ENCODE results near the gene TNFRSF18. TPM values are rescaled to one million over a fixed set of nuclear protein-coding genes. Genes with fewer than 3 reads are reported as not detected.
"Not testable (repeated sequence)": the region's sequence is repeated elsewhere in the genome, so short reads cannot be mapped to it uniquely, and the experiment has no call there.

TNFRSF18 gene
- total RNA-seq, 1 donor from 2014 or later = 1.1 TPM

DNA sequence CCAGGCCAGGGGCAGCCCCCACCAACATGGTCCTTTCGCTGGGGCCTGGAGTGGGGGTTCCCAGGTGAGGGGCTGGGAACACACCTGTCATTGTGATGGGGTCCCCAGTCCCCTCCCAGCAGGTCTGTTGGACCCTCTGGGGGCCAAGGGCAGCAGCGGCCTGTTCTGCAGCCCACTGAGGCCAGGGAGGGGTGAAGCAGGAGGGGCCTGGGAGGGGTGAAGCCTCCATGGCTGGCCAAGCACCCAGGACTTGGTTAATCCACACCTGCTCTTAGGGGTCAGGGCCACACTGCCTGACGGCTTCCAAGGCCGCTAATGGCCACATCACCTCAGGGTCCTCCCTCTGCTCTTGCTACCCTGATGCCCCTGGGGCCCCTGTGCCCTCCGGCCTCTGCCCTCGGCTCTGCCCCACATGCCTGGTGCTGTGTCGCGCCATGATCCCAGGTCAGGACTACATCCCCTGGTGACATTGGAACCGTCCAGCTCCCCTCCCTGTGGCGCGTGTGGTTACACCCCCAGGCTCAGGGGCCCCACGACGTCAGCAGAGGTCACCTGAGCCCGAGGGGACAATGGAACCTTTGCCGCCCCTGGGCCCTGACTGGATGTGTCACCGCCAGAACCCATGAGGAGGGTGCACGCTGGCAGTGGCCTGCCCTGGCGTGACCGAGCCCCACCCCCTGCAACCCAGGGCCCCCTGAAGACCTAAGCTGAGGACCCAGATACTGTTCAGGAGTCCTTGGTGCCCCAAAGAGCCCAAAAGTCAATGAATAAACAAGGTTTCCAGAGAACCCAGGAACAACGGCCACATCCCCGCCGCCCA lies 7.0 kb downstream of the TNFRSF18 start:
- no peak for DNase-seq (ENCODE audit: low spot score)

DNA sequence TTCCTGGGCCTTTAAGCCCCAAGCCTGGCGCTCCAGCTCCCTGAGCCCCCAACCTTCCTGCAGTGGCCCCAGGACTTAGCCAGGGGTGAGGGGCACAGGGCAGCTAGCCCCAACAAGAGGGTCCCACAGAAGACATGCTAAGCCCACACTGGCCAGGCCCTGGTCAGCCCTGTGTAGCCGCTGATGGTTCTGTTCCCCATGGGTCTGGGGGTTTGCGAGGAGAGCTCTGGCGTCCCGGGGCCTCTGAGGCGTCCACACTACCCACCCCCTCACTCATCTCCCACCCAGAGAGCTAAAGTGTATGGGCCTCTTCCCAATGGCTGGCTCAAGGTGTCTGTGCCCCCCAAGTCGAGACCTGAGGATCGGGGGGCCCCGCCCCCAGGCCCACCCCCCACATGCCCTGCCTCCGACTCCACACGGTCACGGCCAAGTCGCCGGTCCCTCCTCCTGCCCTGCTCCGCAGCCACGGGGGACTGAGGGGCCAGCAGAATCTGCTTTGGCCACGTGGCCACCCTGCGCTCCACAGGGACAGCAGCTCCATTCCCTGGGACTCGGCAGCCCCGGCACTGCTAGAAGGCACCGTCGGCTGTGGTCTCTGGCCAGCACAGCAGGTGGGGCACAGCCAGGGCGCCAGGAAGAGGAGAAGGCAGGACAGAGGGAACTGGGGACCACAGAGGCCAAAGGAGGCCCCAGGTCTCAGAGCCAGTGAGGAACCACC lies 7.8 kb downstream of the TNFRSF18 start:
- DNase-seq (ENCODE audit: low spot score) = no peak

DNA sequence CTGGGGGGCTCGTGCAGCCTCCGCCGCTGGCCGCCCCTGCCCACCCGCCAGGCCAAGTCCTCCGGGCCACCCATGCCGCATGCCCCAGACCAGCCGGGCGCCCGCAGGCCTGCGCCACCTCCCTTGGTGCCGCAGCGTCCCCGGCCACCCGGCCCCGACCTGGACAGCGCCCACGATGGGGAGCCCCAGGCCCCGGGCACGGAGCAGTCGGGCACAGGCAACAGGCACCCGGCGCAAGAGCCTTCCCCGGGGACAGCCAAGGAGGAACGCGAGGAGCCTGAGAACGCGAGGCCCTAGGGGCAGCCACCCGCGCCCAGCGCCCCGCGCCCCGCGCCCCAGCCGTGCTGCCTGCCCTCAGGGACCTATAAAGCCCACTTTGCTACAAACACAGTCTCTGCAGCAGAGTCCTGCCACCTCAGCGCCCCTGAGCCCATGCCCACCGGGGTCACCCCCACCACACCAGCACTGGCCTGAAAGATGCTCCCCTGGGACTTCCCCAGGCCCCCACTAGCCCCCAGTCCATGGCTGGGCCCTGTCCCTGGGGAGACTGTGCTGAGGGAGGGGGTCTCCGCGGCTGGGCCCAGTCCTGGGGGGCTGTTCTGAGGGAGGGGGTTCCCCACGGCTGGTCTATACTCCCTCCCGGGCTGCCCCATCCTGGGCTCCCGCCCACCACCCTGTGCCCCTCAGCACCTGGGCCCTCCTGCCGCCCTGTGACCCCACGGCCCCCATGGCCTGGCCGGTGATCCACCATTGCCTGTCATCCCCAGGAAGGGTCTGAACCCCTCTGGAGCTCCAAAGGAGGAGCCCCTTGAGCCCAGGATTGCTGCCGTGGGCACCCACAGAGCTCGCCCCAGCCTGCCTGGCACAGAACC lies 8.6 kb downstream of the TNFRSF18 start:
- DNase-seq (ENCODE audit: low spot score) = no peak

DNA sequence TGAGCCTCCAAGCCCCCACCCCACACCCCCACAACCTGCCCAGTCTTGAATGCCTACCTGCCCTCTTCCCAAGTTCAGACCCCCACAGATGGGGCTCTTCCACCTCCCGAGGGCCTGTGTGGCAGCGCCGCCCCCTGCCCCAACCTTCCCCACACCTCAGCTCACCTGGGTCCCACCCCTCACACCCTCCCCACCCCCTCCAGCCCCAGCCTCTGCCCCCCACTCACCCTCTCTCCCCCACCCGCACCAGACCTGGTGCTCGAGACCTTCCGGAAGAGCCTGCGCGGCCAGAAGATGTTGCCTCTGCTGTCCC lies 9.2 kb downstream of the TNFRSF18 start:
- no peak for DNase-seq (ENCODE audit: low spot score)

DNA sequence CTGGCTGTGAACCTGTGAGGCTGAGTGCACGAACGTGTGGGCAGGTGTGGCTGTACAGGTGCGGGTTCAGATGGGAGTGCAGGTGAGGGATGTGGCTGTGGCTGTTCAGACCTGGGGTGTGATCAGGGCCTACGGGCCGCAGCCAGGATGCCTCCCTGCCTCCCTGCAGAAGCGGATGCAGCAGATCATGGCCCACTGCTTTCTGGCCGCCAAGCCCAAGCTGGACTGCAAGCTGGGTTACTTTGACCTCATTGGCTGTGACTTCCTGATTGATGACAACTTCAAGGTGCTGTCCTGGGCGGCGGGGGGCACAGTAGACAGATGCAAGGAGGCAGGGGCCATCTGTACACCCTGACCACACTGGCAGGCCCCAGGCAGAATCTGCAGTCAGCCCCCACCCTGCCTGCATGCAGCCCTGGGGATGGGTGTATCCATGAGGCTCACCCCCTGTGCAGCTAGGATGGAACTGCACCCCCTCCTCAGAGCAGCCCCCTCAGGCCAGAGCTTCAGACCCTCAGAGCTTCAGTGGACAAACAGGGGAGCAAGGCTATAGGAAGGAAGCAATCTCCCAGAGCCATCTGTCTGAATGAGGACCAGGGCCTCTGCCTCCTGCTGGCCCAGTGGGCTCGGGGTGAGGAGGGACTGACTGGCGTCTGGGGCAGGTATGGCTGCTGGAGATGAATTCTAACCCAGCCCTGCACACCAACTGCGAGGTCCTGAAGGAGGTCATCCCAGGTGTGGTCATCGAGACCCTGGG lies 9.8 kb downstream of the TNFRSF18 start:
- no peak for DNase-seq (ENCODE audit: low spot score)

DNA sequence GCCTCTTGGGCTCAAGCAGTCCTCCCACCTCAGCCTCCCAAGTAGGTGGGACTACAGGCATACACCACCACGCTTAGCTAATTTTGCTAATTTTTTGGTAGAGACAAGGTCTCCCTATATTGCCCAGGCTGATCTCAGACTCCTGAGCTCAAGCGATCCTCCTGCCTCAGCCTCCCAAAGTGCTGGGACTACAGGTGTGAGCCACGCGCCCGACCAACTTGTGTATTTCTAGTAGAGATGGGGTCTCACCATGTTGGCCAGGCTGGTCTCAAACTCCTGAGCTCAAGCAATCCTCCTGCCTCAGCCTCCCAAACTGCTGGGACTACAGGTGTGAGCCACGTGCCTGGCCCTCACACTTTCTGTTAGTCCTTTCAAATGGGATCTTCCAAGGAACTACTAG lies 10.7 kb downstream of the TNFRSF18 start:
- not testable (repeated sequence) for DNase-seq (ENCODE audit: low spot score)

DNA sequence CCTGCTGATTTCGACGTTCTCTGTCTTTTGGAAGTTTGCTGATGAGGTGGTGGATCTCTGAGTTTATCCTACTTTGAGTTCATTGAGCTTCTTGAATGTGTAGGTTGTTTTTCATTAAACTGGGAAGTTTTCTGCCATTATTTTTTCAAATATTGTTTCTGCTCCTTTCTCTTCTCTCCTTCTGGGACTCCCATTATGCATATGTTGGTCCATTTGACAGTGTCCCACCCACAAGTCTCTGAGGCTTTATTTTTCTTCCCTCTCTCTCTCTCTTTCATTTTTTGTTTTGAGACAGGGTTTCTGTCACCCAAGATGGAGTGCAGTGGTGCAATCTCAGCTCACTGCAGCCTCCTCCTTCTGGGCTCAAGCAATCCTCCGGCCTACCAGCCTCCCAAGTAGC lies 11.7 kb downstream of the TNFRSF18 start:
- DNase-seq (ENCODE audit: low spot score) = no peak

DNA sequence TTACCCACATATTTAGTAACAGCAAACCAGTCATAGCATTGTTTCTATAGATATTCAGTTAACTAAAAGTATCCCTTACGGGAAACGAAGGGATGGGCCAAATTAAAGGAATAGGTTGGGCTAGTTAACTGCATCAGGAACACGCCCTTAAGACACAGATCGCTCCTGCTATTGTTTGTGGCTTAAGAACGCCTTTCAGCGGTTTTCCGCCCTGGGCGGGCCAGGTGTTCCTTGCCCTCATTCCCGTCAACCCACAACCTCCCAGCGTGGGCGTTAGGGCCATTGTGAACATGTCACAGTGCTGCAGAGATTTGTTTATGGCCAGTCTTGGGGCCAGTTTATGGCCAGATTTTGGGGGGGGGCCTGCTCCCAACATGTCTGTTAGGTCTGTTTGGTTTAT lies 14.7 kb downstream of the TNFRSF18 start:
- no peak for DNase-seq (ENCODE audit: low spot score)

DNA sequence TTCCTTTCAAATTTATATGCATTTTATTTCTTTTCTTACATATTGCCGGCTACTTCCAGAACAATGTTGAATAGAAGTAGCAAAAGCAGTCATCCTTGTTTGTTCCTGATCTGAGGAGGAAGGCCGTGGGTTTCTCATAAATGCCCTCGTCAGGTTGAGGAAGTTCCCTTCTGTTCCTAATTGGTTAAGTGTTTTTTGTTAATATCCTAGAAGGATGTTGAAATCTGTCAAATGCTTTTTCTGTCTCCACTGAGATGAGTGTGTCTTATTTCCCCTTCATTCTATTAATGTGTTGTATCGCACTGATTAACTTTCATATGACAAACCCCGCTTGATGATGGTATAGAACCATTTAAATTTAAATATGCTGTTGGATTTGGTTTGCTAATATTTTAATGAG lies 17.3 kb downstream of the TNFRSF18 start:
- DNase-seq (ENCODE audit: low spot score) = no peak

DNA sequence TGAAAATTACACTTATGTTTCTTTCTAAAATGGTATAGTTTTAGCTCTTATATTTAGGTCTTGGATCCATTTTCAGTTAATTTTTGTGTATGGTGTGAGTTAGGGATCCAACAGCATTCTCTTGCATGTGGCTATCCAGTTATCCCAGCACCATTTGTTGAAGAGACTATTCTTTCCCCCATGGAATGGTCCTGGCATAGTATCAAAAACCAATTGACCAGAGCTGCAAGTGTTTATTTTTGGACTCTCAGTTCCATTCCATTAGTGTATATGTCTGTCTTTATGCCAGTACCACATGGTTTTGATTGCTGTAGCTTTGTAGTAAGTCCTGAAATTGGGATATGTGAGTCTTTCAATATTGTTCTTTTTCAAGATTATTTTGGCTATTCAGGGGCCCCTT lies 18.5 kb downstream of the TNFRSF18 start:
- DNase-seq (ENCODE audit: low spot score) = no peak

DNA sequence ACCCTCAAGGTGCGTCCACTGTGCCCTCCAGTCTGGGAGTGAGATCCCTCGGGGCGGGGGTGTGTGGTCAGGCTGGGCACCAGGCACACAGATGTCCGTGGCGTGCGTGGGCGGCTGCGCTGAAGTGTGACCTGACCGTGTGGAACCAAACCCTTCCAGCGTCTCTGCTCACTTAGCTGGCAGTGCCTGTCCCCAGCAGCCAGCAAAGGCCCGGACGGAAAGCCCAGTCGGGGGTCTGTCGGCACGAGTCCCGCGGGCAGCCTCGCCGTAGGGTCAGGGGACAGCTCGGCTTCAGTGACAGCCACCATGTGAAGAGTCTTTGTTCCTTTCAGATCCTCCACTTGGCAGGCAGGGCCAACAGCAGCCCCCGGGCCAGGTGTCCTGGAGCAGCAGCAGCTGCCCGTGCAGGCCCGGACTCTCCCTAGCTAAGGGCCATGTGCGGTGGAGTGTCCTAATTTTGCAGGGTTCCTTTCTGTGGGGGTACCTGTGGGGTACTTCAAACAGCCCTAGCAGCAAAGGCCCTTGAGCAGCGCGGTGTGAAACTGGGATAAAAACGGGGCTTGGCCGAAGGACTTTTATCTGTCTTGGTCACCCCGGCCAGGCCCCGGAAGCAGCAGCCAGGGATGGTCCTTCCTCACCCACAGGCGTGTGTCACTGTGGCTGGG lies 21.2 kb downstream of the TNFRSF18 start:
- DNase-seq (ENCODE audit: low spot score) = no peak

DNA sequence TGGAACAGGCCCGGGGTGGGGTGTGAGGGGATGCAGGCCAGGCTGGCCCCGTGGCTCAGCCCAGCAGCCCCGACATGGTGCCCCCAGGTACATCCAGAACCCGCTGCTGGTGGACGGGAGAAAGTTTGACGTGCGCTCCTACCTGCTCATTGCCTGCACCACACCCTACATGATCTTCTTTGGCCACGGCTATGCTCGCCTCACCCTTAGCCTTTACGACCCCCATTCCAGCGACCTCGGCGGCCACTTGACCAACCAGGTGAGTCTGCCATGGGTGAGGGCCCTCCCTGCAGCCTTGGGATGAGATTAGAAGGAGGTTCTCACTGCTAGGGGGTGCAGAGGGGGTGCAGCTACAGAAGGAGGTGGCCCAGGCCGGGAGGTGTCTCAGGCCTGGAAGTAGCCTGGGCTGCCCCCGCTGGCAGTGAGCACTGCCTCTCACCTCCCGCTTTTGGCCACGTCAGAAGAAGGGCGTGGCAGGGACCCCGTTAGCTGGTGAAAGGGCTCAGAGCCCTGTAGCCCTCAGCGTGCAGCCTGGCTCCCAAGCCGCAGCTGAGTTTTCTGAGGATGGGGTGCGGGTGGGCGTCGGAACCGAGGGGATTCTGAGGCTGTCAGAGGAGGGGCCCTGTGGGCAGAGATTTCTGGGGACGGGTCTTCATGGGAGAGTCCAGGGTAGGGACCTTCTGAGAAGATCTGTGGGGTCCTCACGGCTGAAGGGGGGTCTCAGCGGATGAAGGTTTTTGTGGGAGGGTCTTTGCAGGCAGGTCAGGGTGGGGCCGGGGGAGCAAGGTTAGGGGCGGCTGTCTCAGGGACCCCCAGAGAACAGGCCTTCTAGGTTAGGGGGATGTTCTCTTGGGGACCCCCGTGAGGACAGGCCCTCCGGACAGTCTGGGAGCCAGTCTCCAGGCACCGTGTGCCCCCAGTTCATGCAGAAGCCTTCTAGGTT lies 22.3 kb downstream of the TNFRSF18 start:
- DNase-seq (ENCODE audit: low spot score) = no peak

DNA sequence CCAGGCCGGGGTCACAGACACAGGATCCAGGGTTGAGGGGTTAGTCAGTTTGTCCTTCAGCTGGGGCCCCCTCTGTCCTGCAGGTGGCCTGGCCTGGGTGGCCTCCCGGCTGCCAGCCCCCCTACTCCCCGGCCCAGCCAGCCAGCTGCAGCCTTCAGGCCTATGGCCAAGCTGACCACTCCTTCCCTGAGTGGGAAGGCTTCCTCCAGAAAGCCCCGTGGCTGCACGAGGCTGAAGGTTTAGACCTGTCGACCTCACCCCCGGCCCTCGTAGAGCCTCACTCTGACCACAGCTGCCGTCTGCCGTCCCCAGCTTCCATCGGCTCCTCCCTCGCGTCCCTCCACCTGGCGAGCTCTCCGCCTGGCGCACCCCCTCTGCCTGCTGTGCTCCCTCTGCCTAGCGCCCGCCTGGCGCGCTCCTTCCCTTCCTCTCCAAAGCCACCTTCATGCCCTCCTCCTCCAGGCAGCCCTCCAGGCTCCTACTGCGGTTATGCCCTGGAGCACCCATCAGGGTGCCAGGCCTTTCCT lies 23.1 kb downstream of the TNFRSF18 start:
- DNase-seq (ENCODE audit: low spot score) = no peak

DNA sequence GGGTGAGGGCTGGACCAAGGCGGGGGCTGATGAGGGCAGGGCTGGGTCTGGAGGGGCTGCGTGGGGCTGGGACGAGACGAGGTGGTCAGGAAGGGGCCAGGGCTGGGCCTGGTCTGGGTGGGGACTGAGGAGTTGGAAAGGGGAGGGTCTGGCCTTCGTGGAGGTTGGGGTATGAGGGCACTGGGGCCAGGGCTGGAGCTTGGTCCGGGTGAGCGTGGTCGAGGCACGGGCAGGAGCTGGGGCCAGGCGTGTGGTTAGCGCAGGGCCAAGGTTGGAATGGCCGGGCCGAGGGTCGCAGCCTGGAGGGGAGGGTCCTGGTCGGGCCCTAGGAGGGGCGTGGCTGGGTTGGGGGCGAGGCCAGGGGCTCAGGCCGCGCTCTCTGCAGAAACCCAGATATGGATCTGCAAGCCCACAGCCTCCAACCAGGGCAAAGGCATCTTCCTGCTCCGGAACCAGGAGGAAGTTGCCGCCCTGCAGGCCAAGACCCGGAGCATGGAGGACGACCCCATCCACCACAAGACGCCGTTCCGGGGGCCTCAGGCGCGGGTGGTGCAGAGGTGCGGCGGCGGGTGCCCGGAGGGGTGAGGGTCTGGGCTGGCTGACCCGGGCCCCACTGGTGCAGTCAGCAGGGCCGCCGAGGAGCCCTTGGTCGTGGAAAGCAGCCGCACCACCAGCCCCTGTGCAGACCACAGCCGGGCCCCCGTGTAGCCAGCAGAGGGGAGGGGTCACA lies 23.7 kb downstream of the TNFRSF18 start:
- no peak for DNase-seq (ENCODE audit: low spot score)

DNA sequence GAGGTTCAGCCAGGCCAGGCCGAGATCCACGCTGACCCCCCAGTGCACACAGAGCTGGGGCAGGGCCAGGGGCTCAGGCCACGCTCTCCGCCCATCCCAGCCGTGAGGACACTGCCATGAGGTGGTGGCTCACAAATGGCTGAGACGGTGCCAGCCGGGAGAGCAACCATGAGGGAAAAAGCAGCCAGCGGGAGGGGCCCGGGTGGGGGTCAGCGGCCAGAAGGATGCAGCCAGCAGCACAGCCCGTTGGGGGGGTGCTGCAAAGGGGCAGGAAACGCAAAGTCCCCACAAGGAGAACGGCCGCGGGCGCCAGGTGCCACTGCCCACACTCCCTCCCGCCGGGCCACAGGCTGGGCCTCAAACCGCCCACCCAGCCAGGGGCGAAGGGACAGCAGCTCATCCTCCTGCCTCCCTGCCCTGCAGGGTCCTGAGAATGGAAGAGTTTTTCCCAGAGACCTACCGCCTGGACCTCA lies 24.4 kb downstream of the TNFRSF18 start:
- DNase-seq (ENCODE audit: low spot score) = no peak

DNA sequence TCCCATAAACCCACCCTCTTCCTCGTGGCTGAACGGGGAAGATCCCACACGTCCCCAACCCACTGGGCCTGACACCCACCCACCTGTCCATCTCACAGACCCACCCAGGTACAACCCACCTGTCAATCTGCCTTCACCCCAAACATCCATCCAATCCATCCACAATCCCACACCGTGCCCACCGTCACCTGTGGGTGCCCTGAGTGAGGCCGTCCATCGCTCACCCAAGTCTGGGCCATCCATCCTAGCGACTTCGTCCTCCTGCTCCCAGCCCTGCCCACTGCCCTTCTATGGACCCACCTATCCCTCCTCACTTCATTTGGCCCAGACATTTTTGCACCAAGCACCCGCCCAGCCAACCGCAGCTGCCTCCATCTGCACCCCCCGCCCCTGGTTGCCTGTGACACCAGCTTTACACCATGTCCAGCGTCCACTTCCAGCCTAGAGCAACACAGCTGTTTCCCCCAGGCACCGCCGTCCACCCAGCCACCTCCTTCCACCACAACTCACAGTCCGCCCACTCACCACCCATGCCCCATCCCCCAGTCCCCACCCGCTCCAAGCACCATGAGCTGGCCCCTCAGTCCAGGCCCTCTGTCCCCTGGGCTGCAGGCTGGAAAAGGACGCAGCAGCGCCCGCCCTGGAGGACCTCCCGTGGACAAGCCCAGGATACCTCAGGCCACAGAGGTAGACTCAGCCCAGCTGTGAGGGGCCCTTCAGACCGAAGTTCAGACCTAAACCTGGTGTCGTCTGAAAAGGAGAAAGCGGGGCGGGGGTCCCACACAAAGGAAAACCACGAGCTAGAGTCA lies 25.1 kb downstream of the TNFRSF18 start:
- DNase-seq (ENCODE audit: low spot score) = no peak

DNA sequence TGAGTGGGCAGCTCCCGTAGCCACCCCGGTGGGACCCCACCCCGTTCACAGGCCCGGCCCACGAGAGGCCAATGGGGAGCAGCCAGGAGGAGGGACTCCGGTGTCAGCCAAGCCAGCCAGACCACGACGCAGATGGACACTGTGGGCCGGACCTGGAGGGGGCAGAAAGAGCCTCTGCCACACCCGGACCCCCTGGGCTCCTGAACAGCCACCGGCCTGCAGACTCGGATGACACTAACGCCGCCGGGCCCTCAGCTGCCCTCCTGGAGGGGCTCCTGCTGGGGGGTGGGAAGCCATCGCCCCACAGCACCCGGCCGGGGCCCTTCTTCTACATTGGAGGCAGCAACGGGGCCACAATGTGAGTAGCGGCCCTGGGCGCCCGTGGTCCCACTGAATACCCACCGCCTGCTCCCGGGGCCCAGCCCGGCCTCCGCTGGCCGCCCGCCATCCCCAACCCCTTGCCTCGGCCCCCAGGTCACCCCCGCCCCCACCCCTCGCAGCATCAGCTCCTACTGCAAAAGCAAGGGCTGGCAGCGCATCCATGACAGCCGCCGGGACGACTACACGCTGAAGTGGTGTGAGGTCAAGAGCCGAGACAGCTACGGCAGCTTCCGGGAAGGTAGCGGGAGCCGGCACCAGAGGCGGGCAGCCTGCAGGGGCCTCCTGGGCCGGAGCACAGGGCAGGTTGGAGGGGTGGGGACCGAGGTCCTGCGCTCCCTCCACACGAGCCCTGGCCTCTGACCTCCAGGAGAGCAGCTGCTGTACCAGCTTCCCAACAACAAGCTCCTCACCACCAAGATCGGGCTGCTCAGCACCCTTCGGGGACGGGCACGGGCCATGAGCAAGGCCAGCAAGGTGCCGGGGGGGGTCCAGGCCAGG lies 26.2 kb downstream of the TNFRSF18 start:
- no peak for DNase-seq (ENCODE audit: low spot score)

Data from mucosa of gallbladder (tissue), 1 donor.